Transverse colon (tissue), 4 donors: ENCODE results near the gene KRTAP10-8.

Experiments
- CTCF ChIP-seq, 5 experiments: fragments of 200-600 bp in 3 of 5; fragments of 450-650 bp in 2 of 5; sonication (generic) in 3 of 5; IDR thresholded peaks; 1 replicate in 2 of 5; 2 replicates in 3 of 5; pipeline ENCODE4 v1.5.1; 2016 to 2017; ENCODE audit warnings: antibody characterized with exemption in 5 of 5, inconsistent platforms in 3 of 5, mild to moderate bottlenecking in 2 of 5, moderate library complexity in 1 of 5
- POLR2A ChIP-seq: fragments of 450-650 bp; IDR thresholded peaks from one replicate; pipeline ENCODE4 v1.6.1; 2016; ENCODE audit warnings: antibody characterized with exemption, mild to moderate bottlenecking, moderate library complexity
- POLR2AphosphoS5 ChIP-seq, 3 donors: sonication (generic); formaldehyde crosslinking; IDR thresholded peaks; one replicate each; pipeline ENCODE4 v1.6.1; 2016; ENCODE audit warnings: antibody characterized with exemption in 3 of 3

DNA sequence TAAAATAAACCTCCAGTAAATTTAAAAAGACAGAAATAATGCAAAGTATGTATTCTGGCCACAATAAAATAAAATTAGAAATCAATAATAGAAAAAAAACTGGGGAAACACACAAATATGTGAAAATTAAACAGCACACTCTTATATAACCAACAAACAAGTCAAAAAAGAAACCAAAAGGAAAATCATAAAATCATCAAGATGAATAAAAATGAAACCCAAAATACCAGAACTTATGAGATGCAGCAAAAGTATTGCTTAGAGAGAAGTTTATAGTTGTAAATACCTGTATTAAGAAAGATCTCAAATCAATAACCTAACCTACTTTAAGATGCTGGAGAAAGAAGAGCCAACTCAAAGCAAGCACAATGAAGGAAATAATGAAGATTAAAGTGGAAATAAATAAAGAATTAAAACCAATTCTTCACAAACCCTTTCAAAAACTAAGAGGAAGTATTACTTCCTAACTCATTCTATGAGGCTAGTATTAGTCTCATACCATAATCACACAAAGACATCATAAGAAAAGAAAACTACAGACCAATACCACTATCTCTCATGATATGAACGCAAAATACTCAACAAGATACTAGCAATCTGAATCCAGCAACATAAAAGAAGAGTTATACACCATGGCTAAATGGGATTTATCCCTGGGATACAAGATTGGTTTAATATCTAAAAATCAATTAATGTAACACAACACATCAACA lies 46.8 kb upstream of the KRTAP10-8 start:
- TF ChIP-seq CTCF (IDR thresholded peaks at IDR 0.05), result no peak
- no peak for TF ChIP-seq POLR2A
- no peak for TF ChIP-seq POLR2AphosphoS5 (IDR thresholded peaks at IDR 0.05)
